Measurements from ENCODE around the gene NPIPA5.
A peak's percentile ranks its signal among the peaks of the same experiment; 100 is the strongest.
"Not testable (repeated sequence)": the region's sequence is repeated elsewhere in the genome, so short reads cannot be mapped to it uniquely, and the experiment has no call there.

The NPIPA5 gene

GRCh38 chr16:15403392-15403995 lies 25.4 kb upstream of the NPIPA5 start:
- Histone ChIP-seq H3K4me1 (ENCODE audit: control insufficient read depth, insufficient read depth, low read length) (peaks cover 7% of the 10 kb centered on the region), H3K4me3 (ENCODE audit: low read depth, low read length) (no peak overlapping the region)

GRCh38 chr16:15401972-15402371 lies 23.9 kb upstream of the NPIPA5 start:
- no peaks in the 10 kb centered on the region for H3K27me3 ChIP-seq (ENCODE audit: control insufficient read depth, insufficient read depth, low read length)
- H3K4me1 ChIP-seq (ENCODE audit: control insufficient read depth, insufficient read depth, low read length) = peaks cover 9% of the 10 kb centered on the region
- no peak overlapping the region for H3K9ac ChIP-seq (ENCODE audit: low read depth, low read length)
- H3K4me3 ChIP-seq (ENCODE audit: low read depth, low read length) = no peak overlapping the region
- no peaks in the 10 kb centered on the region for H3K36me3 ChIP-seq (ENCODE audit: control insufficient read depth, insufficient read depth, low read length)
- H3K9me3 ChIP-seq (ENCODE audit: control insufficient read depth, insufficient read depth, low read length) = no peaks in the 10 kb centered on the region

More at GRCh38 chr16:15403392-15403995, 25.4 kb upstream of the NPIPA5 start:
- Histone ChIP-seq H3K9ac (ENCODE audit: low read depth, low read length) (no peak overlapping the region), H3K27me3 (ENCODE audit: control insufficient read depth, insufficient read depth, low read length) (no peaks in the 10 kb centered on the region), H3K36me3 (ENCODE audit: control insufficient read depth, insufficient read depth, low read length) (no peaks in the 10 kb centered on the region), H3K9me3 (ENCODE audit: control insufficient read depth, insufficient read depth, low read length) (no peaks in the 10 kb centered on the region)

- H3K36me3 ChIP-seq (ENCODE audit: control insufficient read depth, insufficient read depth, low read length); H3K27me3 ChIP-seq (ENCODE audit: control insufficient read depth, insufficient read depth, low read length); H3K9ac ChIP-seq (ENCODE audit: low read depth, low read length); H3K9me3 ChIP-seq (ENCODE audit: control insufficient read depth, insufficient read depth, low read length); H3K4me3 ChIP-seq (ENCODE audit: low read depth, low read length): not testable (repeated sequence)
- H3K4me1 ChIP-seq (ENCODE audit: control insufficient read depth, insufficient read depth, low read length) = peaks cover 12% of the 10 kb centered on the region
These were observed 22.2 kb upstream of the NPIPA5 start for GRCh38 chr16:15400314-15400713.

GRCh38 chr16:15399317-15399716 lies 21.2 kb upstream of the NPIPA5 start:
- Histone ChIP-seq H3K4me3 (ENCODE audit: low read depth, low read length) (no peak overlapping the region), H3K9me3 (ENCODE audit: control insufficient read depth, insufficient read depth, low read length) (no peaks in the 10 kb centered on the region), H3K9ac (ENCODE audit: low read depth, low read length) (no peak overlapping the region)

GRCh38 chr16:15398618-15399316 lies 20.7 kb upstream of the NPIPA5 start:
- Histone ChIP-seq H3K9me3 (ENCODE audit: control insufficient read depth, insufficient read depth, low read length) (no peaks in the 10 kb centered on the region), H3K36me3 (ENCODE audit: control insufficient read depth, insufficient read depth, low read length) (no peaks in the 10 kb centered on the region), H3K4me3 (ENCODE audit: low read depth, low read length) (no peak overlapping the region)

More at GRCh38 chr16:15399317-15399716, 21.2 kb upstream of the NPIPA5 start:
- Histone ChIP-seq H3K36me3 (ENCODE audit: control insufficient read depth, insufficient read depth, low read length) (no peaks in the 10 kb centered on the region), H3K27me3 (ENCODE audit: control insufficient read depth, insufficient read depth, low read length) (no peaks in the 10 kb centered on the region), H3K4me1 (ENCODE audit: control insufficient read depth, insufficient read depth, low read length) (peaks cover 12% of the 10 kb centered on the region)

GRCh38 chr16:15396948-15397594 lies 19.0 kb upstream of the NPIPA5 start:
- H3K9me3 ChIP-seq (ENCODE audit: control insufficient read depth, insufficient read depth, low read length) = no peaks in the 10 kb centered on the region
- peaks cover 8% of the 10 kb centered on the region for H3K4me1 ChIP-seq (ENCODE audit: control insufficient read depth, insufficient read depth, low read length)
- peak overlapping the region; percentile 66 for H3K4me3 ChIP-seq (ENCODE audit: low read depth, low read length)
- H3K9ac ChIP-seq (ENCODE audit: low read depth, low read length) = no peak overlapping the region
- H3K36me3 ChIP-seq (ENCODE audit: control insufficient read depth, insufficient read depth, low read length) = no peaks in the 10 kb centered on the region
- no peaks in the 10 kb centered on the region for H3K27me3 ChIP-seq (ENCODE audit: control insufficient read depth, insufficient read depth, low read length)

More at GRCh38 chr16:15398618-15399316, 20.7 kb upstream of the NPIPA5 start:
- Histone ChIP-seq H3K4me1 (ENCODE audit: control insufficient read depth, insufficient read depth, low read length) (peaks cover 10% of the 10 kb centered on the region), H3K9ac (ENCODE audit: low read depth, low read length) (no peak overlapping the region), H3K27me3 (ENCODE audit: control insufficient read depth, insufficient read depth, low read length) (no peaks in the 10 kb centered on the region)

GRCh38 chr16:15396509-15396829 lies 18.4 kb upstream of the NPIPA5 start:
- Histone ChIP-seq H3K4me3 (ENCODE audit: low read depth, low read length) (peak overlapping the region; percentile 66), H3K9ac (ENCODE audit: low read depth, low read length) (peak overlapping the region; percentile 12)
- H3K9me3 ChIP-seq (ENCODE audit: control insufficient read depth, insufficient read depth, low read length); H3K36me3 ChIP-seq (ENCODE audit: control insufficient read depth, insufficient read depth, low read length); H3K27me3 ChIP-seq (ENCODE audit: control insufficient read depth, insufficient read depth, low read length); H3K4me1 ChIP-seq (ENCODE audit: control insufficient read depth, insufficient read depth, low read length): not testable (repeated sequence)

- H3K36me3 ChIP-seq (ENCODE audit: control insufficient read depth, insufficient read depth, low read length); H3K27me3 ChIP-seq (ENCODE audit: control insufficient read depth, insufficient read depth, low read length); H3K4me1 ChIP-seq (ENCODE audit: control insufficient read depth, insufficient read depth, low read length); H3K9me3 ChIP-seq (ENCODE audit: control insufficient read depth, insufficient read depth, low read length): not testable (repeated sequence)
- Histone ChIP-seq H3K4me3 (ENCODE audit: low read depth, low read length) (peak within 1 kb of the TSS; percentile 66), H3K9ac (ENCODE audit: low read depth, low read length) (peak within 1 kb of the TSS; percentile 47)
These were observed 17.8 kb upstream of the NPIPA5 start, which contains the start of gene MPV17L for GRCh38 chr16:15395631-15396508. Gene MPV17L (plus strand): TSS chr16:15395754. CDS start chr16:15395898, 144 bp downstream.

- not testable (repeated sequence) for H3K27me3 ChIP-seq (ENCODE audit: control insufficient read depth, insufficient read depth, low read length); H3K9me3 ChIP-seq (ENCODE audit: control insufficient read depth, insufficient read depth, low read length); H3K4me3 ChIP-seq (ENCODE audit: low read depth, low read length); H3K9ac ChIP-seq (ENCODE audit: low read depth, low read length); H3K4me1 ChIP-seq (ENCODE audit: control insufficient read depth, insufficient read depth, low read length); H3K36me3 ChIP-seq (ENCODE audit: control insufficient read depth, insufficient read depth, low read length)
These were observed 14.9 kb upstream of the NPIPA5 start for GRCh38 chr16:15393025-15393424.

GRCh38 chr16:15389916-15390315 lies 11.8 kb upstream of the NPIPA5 start:
- H3K4me3 ChIP-seq (ENCODE audit: low read depth, low read length); H3K9me3 ChIP-seq (ENCODE audit: control insufficient read depth, insufficient read depth, low read length); H3K36me3 ChIP-seq (ENCODE audit: control insufficient read depth, insufficient read depth, low read length); H3K9ac ChIP-seq (ENCODE audit: low read depth, low read length); H3K27me3 ChIP-seq (ENCODE audit: control insufficient read depth, insufficient read depth, low read length); H3K4me1 ChIP-seq (ENCODE audit: control insufficient read depth, insufficient read depth, low read length): not testable (repeated sequence)

- H3K9me3 ChIP-seq (ENCODE audit: control insufficient read depth, insufficient read depth, low read length); H3K4me3 ChIP-seq (ENCODE audit: low read depth, low read length); H3K4me1 ChIP-seq (ENCODE audit: control insufficient read depth, insufficient read depth, low read length); H3K9ac ChIP-seq (ENCODE audit: low read depth, low read length); H3K36me3 ChIP-seq (ENCODE audit: control insufficient read depth, insufficient read depth, low read length); H3K27me3 ChIP-seq (ENCODE audit: control insufficient read depth, insufficient read depth, low read length): not testable (repeated sequence)
These were observed 10.0 kb upstream of the NPIPA5 start for GRCh38 chr16:15388060-15388459.

Measured in iPS-15b (cell line).